Fibroblast of skin of right biceps (primary cell): ENCODE results near the gene RASAL2.
"Not testable (repeated sequence)": the region's sequence is repeated elsewhere in the genome, so short reads cannot be mapped to it uniquely, and the experiment has no call there.

Source experiments
- DNase-seq: peaks from one replicate; pipeline ENCODE4 v3.0.0-alpha.2; 2013

The RASAL2 gene

DNA sequence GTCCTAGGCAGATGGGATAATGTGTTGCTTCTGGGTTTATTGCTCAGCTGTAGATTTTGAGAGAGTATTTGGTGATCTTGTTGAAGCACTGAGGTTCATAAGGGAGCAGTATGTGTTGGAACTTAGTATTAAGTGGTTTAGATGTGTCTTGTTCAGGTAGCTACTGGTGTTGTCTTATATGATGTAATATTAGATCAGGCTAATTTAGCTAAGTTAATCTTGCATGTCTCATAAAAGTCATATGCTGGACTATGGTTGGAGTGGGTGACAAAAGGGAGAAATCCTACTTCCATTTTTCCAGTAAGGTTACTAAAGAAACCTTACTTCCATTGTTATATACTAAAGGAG, 206.4 kb downstream of the RASAL2 start:
- no peak for DNase-seq

DNA sequence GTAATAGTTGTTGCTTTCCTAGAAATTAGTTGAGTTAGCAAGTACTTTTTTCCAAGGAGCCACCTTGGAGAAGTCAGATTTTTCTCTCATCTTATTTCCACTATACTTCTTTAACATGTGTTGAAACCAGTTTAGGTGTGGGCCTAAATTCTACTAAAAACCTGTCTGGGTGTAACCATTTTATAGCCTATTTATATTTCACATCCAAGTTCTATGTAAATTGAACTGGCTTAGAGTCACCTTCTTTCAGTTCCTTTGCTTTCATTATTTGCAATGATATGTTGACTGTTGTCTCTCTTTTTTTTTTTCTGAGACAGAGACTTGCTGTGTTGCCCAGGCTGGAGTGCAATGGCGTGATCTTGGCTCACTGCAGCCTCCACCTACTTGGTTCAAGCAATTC, 207.2 kb downstream of the RASAL2 start:
- no peak for DNase-seq

DNA sequence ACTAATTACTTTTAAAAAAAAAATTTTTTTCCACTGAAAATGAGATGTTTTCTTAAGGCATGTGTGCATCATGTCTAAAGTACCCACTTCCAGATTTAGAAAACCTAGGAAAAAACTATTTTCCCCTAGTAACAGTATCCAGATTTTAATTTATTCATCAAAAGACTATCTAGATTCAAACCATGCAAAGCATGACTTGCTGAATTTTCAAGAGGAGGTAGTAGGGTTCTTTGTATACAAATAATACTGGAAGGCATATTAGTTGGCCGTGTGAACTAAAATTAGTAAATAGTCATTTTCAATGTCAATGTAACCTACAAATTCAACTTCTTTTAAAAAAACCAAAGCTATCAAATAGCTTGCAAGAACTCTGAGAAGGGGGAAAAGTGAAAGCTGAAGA, 213.4 kb downstream of the RASAL2 start:
- DNase-seq = no peak

DNA sequence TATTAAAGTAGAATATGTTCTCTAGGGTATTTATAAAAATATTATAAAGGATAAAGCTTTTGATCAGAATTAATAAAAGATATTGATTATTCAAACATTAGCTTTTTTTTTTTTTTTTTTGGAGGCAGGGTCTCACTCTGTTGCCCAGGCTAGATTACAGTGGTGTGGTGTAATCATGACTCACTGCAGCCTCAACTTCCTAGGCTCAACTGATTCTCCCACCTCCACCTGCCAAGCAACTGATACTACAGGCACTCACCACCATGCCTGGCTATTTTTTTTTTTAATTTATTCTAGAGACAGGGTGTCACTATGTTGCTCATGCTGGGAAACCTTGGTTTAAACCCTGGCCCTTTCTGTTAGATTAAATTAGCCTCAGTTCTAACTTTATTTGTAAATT, 214.5 kb downstream of the RASAL2 start:
- DNase-seq = no peak

DNA sequence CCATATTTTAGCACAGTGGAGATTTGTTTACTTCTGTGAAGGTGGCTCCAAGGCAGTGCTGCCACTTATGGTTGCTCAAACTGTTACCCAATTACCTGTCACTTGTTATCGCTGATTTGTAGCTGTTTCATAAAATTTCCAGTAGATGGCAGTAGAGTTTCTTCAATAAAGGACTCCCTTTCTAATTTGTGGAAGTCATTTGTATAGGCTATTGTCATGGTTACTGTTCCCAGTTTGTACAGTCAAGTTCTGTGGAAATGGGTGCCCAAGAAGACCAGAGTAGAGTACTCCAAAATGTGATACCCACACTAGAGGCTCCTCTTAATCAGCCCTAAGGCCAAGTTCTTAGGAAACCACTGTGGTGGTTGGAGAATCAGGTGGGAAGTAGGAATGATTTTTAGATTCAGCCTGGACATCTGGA, 216.8 kb downstream of the RASAL2 start:
- peak; percentile 79 for DNase-seq

DNA sequence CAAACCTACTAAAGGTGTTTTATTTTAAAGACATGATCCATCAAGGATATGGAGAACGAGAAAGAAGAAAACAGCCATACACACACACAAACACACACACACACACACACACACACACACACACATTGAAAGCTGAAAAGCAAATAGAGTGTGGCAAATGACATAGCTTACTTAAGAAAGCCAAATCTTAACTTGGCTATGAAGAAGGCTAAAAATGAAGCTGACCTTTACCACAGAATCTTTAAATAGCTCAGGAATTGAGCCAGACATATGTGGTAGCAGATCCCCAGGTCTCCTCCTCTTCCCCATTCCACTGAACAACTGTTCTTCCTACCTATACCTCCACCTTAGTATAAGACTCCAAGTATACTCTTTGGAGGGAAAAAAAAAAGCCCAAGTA, 217.3 kb downstream of the RASAL2 start:
- peak; percentile 36 for DNase-seq

DNA sequence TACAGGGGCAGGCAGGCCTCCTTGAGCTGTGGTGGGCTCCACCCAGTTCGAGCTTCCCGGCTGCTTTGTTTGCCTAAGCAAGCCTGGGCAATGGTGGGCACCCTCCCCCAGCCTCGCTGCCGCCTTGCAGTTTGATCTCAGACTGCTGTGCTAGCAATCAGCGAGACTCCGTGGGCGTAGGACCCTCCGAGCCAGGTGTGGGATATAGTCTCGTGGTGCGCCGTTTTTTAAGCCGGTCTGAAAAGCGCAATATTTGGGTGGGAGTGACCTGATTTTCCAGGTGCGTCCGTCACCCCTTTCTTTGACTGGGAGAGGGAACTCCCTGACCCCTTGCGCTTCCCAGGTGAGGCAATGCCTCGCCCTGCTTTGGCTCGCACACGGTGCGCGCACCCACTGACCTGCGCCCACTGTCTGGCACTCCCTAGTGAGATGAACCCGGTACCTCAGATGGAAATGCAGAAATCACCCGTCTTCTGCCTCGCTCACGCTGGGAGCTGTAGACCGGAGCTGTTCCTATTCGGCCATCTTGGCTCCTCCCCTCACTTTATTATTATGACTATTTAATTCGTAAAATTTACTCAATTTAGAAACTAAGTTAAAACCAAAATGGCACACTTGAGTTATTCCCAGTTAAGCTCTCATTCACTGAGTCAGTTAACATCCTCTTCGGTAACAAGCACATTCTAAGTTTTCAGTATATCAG, 226.5 kb downstream of the RASAL2 start:
- not testable (repeated sequence) for DNase-seq

DNA sequence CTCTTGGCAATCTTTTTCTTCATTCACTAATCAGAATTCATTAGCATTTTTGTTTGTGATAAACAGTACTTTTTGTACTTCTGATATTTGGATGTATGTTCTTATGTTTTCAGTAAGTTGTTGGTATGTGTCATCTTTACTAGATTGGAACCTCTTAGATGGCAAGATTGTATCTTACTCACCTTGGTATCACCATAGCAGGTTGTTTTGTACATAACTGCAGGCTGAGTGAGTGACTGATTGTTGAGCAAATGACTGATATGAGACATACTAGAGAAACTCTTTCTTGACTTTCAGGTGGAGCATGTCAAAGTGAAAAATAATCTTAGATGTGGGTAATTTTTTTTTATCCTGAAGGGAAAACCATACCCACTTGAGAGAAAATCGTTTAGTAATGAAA, 229.2 kb downstream of the RASAL2 start:
- no peak for DNase-seq

DNA sequence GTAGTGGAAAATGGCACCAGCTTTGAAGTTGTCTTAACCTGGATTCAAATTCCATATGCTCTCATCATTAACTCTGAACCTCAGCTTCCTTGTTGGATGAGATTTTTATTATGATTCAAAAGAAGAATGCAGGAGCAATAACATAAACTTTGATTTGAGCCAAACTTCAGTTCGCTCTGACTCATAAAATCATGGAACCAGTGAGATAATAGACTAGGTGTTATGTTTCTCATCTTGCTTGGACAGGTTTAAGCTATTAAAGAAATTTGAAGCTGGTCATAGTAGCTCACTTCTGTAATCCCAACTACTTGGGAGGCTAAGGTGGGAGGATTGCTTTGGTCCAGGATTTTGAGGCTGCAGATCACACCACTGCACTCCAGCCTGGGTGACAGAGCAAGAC, 230.1 kb downstream of the RASAL2 start:
- DNase-seq = peak; percentile 38

DNA sequence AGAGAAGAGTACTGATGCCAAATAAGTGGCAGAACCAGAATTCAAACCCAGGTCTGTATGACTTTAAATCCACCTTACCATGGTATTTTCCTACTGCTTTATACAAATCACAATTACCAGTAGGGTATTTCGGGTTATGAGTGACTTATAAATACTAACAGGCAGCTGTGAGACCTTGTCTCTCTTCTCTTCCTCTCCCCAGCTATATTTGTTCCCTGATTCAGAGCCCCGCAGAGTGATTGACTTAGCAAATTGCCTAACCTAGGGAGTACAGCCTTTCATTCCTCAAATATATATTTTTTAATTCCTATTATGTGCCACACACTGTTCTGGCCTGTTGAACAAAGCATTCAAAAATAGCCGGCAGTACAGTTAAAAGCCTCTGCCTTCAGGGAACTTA, 234.8 kb downstream of the RASAL2 start:
- no peak for DNase-seq

DNA sequence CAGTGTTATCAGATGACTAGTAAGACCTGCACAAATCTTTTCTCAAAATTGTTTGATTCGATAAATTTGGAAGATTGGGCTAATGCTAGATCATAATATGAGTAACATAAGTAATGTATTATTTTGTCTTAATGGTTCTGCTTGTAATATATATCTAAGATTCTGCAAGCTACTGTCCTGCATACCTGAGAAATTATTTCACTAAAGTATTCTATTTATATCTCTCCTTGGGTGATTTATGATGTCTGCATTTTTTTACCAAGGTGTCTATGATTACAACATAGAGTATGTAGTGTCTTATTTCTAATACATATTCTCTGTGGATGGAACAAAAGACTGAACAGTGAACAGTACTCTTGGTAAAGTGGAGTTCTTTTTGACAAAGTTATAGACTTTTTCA, 236.2 kb downstream of the RASAL2 start:
- peak; percentile 59 for DNase-seq

DNA sequence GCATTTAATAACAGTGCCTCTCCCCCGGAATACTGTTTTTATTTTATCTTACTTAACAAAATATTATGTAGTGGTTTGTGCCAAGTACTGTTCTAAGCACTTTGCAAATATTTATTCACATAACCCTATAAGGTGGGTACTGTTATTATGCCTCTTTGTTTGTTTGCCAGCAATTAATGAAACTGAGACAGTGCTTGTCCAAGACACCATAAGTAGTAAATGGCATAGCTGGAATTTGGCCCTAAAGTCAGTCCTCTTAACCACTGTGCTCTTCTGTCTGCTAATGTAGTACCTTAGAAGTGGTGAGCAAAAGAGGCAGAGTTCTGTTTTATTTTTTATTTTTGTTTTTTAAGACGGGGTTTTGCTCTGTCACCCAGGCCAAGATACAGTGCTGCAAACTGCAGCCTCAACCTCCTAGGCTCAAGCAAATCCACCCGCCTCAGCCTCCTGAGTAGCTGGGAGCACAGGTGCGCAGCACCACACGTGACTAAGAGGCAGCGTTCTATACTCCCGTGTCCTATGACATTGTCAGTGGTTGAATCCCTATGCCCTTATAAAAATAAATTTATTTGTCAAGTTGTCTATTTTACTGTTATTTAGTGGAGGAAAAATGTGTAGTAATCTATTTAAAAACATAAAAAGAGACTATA, 237.1 kb downstream of the RASAL2 start:
- DNase-seq = no peak

DNA sequence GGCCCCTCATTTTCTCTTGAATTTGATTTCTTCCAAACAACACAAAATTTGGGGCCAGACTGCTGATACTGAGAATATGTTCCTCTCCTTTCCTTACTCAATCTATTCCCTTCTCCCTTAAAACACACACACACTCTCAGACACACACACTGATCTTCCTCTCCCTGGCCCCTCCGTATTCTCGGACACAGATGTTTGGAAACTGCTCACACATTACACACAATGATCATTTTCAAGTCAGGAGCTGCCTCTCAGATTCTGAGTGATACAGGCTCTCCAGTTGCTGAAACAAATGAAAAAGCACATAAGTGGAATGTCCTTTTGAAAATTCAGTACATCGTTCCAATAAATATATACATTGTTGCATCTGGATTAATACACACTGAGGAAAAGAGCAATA, 241.5 kb downstream of the RASAL2 start:
- DNase-seq = no peak

DNA sequence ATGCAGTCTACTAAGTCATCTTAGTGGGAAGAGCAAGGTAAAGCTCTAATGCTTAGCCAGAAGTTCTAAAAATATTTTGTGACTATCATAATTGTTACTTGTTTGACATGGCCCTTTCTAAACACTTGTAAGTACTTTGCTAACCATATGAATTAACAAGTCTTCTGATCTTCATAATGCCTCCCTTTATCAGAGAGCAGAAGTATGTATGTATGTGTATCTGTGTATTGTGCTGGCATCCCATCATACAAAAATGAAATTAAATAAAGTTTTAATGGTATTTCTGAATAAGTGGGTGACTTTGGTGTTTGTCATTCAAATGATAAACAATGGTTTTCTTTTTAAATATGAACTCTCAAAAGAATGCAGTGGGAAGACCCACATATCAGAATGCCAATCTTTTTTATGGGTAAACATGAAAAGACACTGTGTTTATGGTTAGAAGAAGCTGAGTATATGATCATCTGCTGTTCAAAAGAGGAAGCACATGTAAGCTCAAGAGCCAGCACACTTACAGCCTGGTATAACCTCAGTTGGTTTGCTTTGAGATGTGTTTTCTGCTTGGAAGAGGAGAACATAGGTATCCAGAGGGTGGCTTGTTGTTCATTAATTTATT, 243.3 kb downstream of the RASAL2 start:
- no peak for DNase-seq

DNA sequence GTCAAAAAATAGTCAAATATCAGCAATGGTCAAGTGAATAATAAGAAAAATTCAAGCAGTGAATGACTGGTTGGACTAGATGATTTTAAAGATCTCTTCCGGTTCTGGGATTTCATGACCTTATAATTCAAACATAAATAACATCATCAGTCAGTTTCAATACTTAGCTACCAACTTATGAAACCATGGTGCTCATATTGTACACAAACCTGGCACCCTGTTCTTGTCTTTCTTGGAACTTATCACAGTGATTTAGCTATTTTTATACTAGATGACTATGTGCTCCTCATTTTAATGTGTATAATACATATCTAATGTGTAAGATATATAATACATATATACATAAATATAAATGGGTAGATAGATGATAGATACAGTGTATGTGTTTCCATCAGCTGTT, 245.9 kb downstream of the RASAL2 start:
- DNase-seq = no peak

DNA sequence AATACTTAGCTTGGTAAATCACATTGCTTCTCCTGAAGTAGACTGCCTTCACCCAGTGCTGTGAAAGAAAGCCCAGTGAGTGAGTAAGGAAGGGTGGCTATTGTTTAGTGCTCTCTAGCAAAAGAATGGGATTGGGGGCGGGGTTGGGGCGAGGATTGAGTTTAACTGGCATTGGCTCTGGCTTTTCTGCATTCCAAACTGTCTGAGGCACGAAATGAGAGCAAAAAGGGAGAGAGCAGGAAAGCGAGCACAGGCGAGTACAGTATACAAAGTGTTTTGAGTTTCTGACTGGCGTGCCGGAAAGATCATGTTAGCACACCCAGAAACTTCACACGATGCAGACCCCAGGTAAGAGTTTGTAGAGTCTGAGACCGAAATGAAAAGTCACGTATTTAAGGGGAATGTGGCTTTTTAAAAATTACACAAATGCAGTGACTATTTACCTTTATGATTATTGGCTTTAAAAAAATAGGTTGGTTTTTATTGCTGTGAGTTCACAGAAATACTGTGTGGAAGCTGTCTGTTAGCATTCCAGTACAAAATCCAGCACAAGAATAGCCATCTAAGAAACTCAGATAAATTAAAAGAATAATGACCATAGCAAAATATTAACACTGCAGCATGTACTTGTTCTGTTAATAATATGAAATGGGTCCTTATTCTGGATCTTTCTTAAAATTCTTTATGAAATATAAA, 247.5 kb downstream of the RASAL2 start:
- DNase-seq = peak; percentile 93

DNA sequence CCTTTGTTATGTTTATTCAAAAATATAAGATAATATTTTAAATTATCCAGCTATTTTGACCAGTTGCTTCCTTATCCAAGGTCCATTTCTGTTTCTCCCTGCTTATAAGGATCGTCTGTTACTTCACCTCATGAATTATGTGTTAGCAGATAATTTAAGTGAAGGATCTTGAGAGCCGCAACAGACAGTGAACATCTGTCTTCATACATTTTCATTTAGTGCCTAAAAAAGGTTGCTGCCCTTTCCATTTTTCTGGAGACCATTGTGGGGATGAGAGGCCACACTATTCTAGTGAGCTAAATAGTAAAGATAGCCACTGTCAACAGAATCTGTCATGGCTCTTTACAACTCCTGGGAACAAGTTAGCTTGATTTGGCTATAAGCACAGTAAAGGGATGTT, 248.8 kb downstream of the RASAL2 start:
- no peak for DNase-seq

DNA sequence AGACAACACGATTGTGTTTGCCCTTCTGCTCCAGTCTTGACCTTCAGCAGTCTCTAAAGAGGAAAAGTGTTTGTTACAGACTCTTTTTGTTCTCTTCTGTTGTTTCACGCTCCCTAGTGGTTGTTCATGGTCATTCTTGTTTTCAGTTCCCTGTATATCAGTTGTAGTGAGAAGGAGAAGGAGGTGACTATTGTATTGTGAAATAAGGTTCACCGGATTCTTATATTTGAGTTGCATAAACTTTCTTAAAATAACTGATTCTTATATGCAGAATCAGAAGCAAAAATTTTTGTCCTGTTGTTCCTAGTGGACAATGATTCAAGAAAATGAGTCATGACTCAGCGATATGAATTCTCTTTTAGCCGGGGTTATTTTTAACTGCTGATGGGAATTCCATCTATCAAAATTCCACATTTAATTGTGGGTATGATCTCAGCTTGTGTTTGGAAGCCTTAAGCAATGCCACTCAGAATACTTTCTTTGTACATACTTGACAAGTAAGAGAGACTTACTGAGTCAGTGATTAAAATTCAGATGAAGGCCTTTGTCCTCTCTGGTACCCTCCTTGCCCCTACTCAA, 250.7 kb downstream of the RASAL2 start:
- DNase-seq = peak; percentile 96

DNA sequence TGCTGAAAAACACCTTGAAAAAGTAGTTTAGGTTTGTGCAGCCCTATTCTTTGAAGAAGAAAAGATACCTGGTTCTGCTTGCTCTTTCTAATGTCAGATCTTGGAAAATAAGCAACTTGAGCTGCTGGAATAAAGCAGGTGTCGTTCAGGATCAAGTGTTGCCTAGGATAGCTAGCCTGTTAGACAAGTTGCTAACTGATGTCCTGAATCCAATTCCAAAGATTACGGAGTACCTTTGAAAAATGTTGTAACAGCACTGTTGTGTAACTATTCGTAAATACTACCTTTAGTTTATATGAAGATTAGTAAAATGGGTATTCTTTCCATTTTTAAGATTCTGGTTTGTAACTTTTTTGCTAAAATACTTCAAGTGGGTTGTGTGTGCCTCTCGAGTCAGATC, 251.3 kb downstream of the RASAL2 start:
- DNase-seq = no peak

DNA sequence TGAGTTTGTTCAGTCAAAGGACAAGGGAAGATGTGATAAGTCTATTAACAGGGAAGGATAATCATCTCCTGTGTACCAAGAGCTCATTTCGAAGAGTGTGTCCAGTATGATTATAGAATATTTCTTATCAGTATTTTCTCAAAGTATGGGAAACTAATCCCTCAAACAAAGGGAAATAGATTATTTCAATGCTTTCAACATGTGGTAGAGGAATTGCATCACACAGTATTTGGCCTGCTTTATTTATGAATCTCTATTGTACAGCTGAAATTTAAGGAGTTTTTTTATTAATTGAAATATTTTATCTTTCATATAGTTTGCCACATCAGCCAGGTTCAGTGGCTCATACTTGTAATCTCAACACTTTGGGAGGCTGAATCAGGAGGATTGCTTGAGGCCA, 251.9 kb downstream of the RASAL2 start:
- DNase-seq = no peak

DNA sequence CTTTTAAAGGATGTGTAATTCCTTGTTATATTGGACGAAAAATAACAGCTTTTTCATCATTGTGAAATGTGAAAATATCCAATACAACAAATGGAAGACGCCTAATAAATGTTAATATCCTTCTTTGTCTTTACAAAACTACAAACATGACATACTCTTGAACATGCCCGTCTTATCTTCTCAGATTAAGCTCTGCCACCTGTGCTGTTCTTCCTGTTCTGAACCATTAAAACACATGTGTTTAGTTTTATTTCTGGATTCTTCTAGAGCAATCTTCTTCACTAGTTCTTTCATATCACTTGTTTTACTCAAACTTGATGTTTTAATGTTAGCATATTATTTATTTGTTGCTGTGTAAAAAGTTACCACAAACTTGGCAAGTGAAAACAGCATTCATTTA, 255.9 kb downstream of the RASAL2 start:
- no peak for DNase-seq

DNA sequence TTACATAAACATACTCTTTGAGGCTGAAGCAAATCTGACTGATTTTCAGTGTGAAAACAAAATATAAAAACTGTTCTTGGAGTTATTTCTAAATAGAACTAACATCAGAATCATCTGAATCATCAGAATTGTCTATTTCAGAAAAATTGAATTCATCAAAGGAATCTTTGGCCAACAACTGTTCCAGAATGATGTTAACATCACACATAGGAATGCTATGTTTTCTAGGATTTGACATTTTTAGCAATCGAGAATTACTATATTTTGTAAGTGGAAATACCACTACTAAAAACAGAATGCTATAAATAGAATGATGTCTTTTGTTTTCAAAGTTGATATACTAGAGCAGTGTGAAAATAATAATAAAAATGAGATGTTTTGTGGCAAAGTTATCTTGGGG, 258.0 kb downstream of the RASAL2 start:
- DNase-seq = not testable (repeated sequence)

DNA sequence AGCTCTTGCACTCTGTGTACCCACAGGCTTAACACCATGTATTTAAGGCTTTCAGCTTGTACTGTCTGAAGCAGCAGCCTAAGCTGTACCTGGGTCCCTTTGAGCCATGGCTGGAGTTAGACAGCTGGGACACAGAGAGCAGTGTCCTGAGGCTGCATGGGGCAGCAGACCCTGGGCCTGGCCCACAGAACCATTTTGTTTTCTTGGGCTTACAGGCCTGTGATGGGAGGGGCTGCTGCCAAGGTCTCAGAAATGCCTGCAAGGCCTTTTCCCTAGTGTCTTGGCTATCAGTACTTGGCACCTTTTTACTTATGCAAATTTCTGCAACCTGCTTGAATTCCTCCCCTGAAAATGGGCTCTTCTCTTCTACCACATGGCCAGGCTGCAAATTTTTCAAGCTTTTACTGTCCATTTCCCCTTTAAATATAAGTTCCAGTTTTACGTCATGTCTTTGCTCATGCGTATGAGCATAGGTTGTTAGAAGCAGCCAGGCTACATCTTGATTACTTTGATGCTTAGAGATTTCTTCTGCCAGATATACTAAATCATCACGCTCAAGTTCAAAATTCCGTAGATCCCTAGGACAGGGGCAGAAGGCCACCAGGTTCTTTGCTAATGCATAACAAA, 259.0 kb downstream of the RASAL2 start:
- no peak for DNase-seq
